NCI-H1930 (cell line): Measurements from ENCODE around the gene CABP7.

Source experiments
- DNase-seq, 2 experiments: peaks; one replicate each; lab custom pipeline; 2025; lab: John Stamatoyannopoulos, UW

Gene CABP7

DNA sequence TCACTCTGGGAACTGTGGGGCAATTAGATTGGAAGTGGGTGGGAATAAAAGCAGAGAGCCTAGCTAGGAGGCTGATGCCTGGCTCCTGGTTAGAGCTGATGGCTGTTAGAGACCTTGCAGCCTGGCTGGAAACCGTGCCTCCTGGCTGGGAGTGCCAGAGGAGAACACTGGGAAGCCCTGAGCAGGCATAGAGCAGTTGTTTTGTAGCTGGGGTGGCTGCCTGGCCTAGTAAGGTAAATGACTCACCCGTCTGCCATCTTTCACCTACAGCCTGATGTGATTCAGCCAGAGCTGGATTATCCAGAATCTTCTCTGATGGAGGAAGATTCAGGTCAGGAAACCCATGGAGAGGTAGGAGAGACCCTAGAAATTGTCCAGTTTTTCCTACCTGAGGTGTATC lies 53.4 kb downstream of the CABP7 start:
- no peak for DNase-seq

DNA sequence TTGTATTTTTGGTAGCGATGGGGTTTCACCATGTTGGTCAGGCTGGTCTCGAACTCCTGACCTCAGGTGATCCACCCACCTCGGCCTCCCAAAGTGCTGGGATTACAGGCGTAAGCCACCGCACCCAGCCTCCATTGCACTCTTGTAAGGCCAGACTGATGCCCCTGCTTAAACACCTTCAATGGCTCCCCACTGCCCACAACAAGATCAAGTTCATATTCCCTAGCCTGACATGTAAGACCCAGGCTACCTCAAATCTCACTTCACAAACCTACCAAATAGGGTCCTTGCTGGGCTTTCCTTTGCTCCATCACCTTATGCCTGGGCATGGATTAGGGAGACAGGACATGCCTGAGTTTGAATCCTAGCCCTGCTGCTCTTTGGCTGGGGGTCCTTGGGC lies 60.4 kb downstream of the CABP7 start:
- DNase-seq: no peak

- DNase-seq: no peak
Measured at GRCh38 chr22:29780748-29781676, 61.2 kb downstream of the CABP7 start.
